Spleen (tissue), 11 donors: ENCODE measurements around the gene OTUD3. TPM values are rescaled to one million over a fixed set of nuclear protein-coding genes. Genes with fewer than 3 reads are reported as not detected.

Experiments
- DNase-seq: peaks from one replicate; pipeline ENCODE4 v3.0.0-alpha.2; 2020
- H3K27ac ChIP-seq, 8 donors: fragments of 200-600 bp; sonication (generic) in 7 of 8; 1 replicate in 4 of 8; 2 replicates in 4 of 8; pipeline versions ENCODE4 v1.5.0 to v1.8.0; 2016 to 2021; ENCODE audit warnings: inconsistent platforms in 4 of 8, mild to moderate bottlenecking in 4 of 8, moderate library complexity in 1 of 8
- H3K27me3 ChIP-seq, 7 donors: fragments of 200-600 bp; sonication (generic) in 6 of 7; replicated peaks in 1 of 7; 1 replicate in 4 of 7; 2 replicates in 3 of 7; pipeline versions ENCODE4 v1.5.0 to v1.8.0; 2016 to 2021; ENCODE audit warnings: inconsistent platforms in 3 of 7, mild to moderate bottlenecking in 1 of 7
- H3K36me3 ChIP-seq, 6 donors: fragments of 200-600 bp; sonication (generic) in 5 of 6; 1 replicate in 4 of 6; 2 replicates in 2 of 6; pipeline versions ENCODE4 v1.5.0 to v1.8.0; 2016 to 2021; ENCODE audit warnings: inconsistent platforms in 2 of 6
- H3K4me1 ChIP-seq, 6 donors: fragments of 200-600 bp; sonication (generic) in 5 of 6; 1 replicate in 3 of 6; 2 replicates in 3 of 6; pipeline versions ENCODE4 v1.5.0 to v1.8.0; 2016 to 2021; ENCODE audit warnings: inconsistent platforms in 3 of 6
- H3K4me3 ChIP-seq, 8 donors: fragments of 200-600 bp; sonication (generic) in 7 of 8; 1 replicate in 4 of 8; 2 replicates in 4 of 8; pipeline versions ENCODE4 v1.5.0 to v1.8.0; 2016 to 2021; ENCODE audit warnings: inconsistent platforms in 4 of 8, mild to moderate bottlenecking in 4 of 8, moderate library complexity in 2 of 8
- H3K9me3 ChIP-seq, 8 donors: fragments of 200-600 bp; sonication (generic) in 7 of 8; 1 replicate in 4 of 8; 2 replicates in 4 of 8; pipeline versions ENCODE4 v1.5.0 to v1.8.0; 2016 to 2021; ENCODE audit warnings: inconsistent platforms in 4 of 8
- CTCF ChIP-seq, 11 experiments: fragments of 200-600 bp in 7 of 11; fragments of 450-650 bp in 4 of 11; sonication (generic) in 4 of 11; IDR thresholded peaks in 8 of 11; conservative IDR thresholded peaks in 3 of 11; 1 replicate in 7 of 11; 2 replicates in 4 of 11; pipeline versions ENCODE4 v1.4.0 to v1.8.0; 2016 to 2021; ENCODE audit warnings: antibody characterized with exemption in 11 of 11, inconsistent platforms in 4 of 11, mild to moderate bottlenecking in 1 of 11
- POLR2A ChIP-seq, 3 donors: fragments of 450-650 bp; IDR thresholded peaks; one replicate each; pipeline ENCODE4 v1.5.1; 2017; ENCODE audit warnings: antibody characterized with exemption in 3 of 3, mild to moderate bottlenecking in 1 of 3
- POLR2AphosphoS5 ChIP-seq, 3 donors: sonication (generic); formaldehyde crosslinking; IDR thresholded peaks; one replicate each; pipeline ENCODE4 v1.5.1; 2017; ENCODE audit warnings: antibody characterized with exemption in 3 of 3
- WGBS, 5 donors: extraction: QIAGEN DNeasy Blood & Tissue Kit in 3 of 5; methylation state at CpG; one replicate each; pipeline versions ENCODE4 v1.1.5 to v1.1.7; 2013 to 2018; 5-methylcytosine and 5-hydroxymethylcytosine counted together
- intact Hi-C: fragments of 100-400 bp; cut with DNase I; formaldehyde crosslinking; loops from one replicate; pipeline ENCODE4 v1.15.0; 2023; ENCODE audit warnings: low total_unique reads
- polyA plus RNA-seq, 3 donors: library from polyadenylated mRNA; stranded (reverse); fragments of 200-250 nt; gene quantifications; one replicate each; pipeline ENCODE4 v1.2.1, GENCODE V29; 2013
- total RNA-seq, 7 donors: library from RNA; depleted of rRNA in 3 of 7; stranded (reverse); fragments of >200 nt in 3 of 7; fragmentation: NEBNext Ultra II Directional in 4 of 7; extraction: Animal tissue kit (Norgen Biotek cat#: 25700) in 4 of 7; gene quantifications; one replicate each; pipeline versions ENCODE4 v1.1.0 to v1.2.1, GENCODE V29; 2016 to 2021
- donor health status: healthy with polysubstance abuse.
- donor health status: DM: no; HTN: no; CAD: no; lungs with moderate emphysema.
- donor health status: DM: no; HTN: no; CAD: no.
- donor health status: Bipolar disorder and iron deficiency.
- donor health status: healthy.
- donor health status: DM: no; HTN: no; CAD: no.
- donor health status: DM: yes; HTN: yes; CAD: no.

The OTUD3 gene
- total and polyA plus RNA-seq, 10 donors = 1.5 to 14.0 (median 6.7) TPM

- intact Hi-C loops = no loop called here
- WGBS, 5 donors = 81 to 86% (median 84%) methylated on average over 19 of the region's 19 CpGs
These were observed 4.2 kb upstream of the OTUD3 start for GRCh38 chr1:19877821-19878636.

GRCh38 chr1:19878637-19878985 is 3.6 kb upstream of the OTUD3 start:
- Histone ChIP-seq H3K4me3 (no peak overlapping the region), H3K4me1 (peaks cover 7 to 17% (median 14%) of the 10 kb centered on the region in 6 donors), H3K36me3 (no peaks in the 10 kb centered on the region), H3K27me3 (peaks cover 0 to 54% (median 0%) of the 10 kb centered on the region in 7 donors), H3K27ac (no peak overlapping the region), H3K9me3 (no peaks in the 10 kb centered on the region)
- TF ChIP-seq POLR2A (IDR thresholded peaks at IDR 0.05) (no peak), POLR2AphosphoS5 (IDR thresholded peaks at IDR 0.05) (no peak), CTCF (IDR thresholded peaks at IDR 0.05 in 8 of 11, conservative IDR thresholded peaks at IDR 0.05 in 3 of 11) (no peak)
- WGBS, 5 donors = 87 to 92% (median 91%) methylated on average over 12 of the region's 12 CpGs
- intact Hi-C loops = no loop called here
- no peak for DNase-seq

More at GRCh38 chr1:19877821-19878636, 4.2 kb upstream of the OTUD3 start:
- TF ChIP-seq CTCF (IDR thresholded peaks at IDR 0.05 in 8 of 11, conservative IDR thresholded peaks at IDR 0.05 in 3 of 11) (no peak), POLR2AphosphoS5 (IDR thresholded peaks at IDR 0.05) (no peak), POLR2A (IDR thresholded peaks at IDR 0.05) (no peak)
- Histone ChIP-seq H3K27ac (no peak overlapping the region), H3K4me3 (no peak overlapping the region), H3K9me3 (no peaks in the 10 kb centered on the region), H3K36me3 (no peaks in the 10 kb centered on the region), H3K27me3 (peaks cover 0 to 59% (median 0%) of the 10 kb centered on the region in 7 donors), H3K4me1 (peaks cover 2 to 11% (median 8%) of the 10 kb centered on the region in 6 donors)
- DNase-seq = no peak

GRCh38 chr1:19879227-19879626 is 3.0 kb upstream of the OTUD3 start:
- intact Hi-C loops = no loop called here

More at GRCh38 chr1:19879227-19879626, 3.0 kb upstream of the OTUD3 start:
- Histone ChIP-seq H3K4me1 (peaks cover 12 to 21% (median 20%) of the 10 kb centered on the region in 6 donors), H3K36me3 (no peaks in the 10 kb centered on the region), H3K27ac (no peak overlapping the region), H3K27me3 (peaks cover 0 to 52% (median 0%) of the 10 kb centered on the region in 7 donors), H3K4me3 (no peak overlapping the region), H3K9me3 (no peaks in the 10 kb centered on the region)
- WGBS, 5 donors = 86 to 95% (median 91%) methylated on average over 4 of the region's 4 CpGs
- TF ChIP-seq POLR2AphosphoS5 (IDR thresholded peaks at IDR 0.05) = no peak
- TF ChIP-seq CTCF (IDR thresholded peaks at IDR 0.05 in 8 of 11, conservative IDR thresholded peaks at IDR 0.05 in 3 of 11) = no peak
- TF ChIP-seq POLR2A (IDR thresholded peaks at IDR 0.05) = no peak
- DNase-seq = no peak
